GM12873 (cell line): ENCODE measurements around the gene PRM3.

Experiments
- CTCF ChIP-seq: IDR thresholded peaks from 2 replicates; pipeline ENCODE4 v1.5.1; 2012; ENCODE audit warnings: low read depth, mild to moderate bottlenecking, moderate library complexity, low read length, control low read depth; ENCODE audit not compliant: insufficient read depth; ENCODE audit errors: missing control alignments

The PRM3 gene

GRCh38 chr16:11268921-11269375 lies 4.5 kb downstream of the PRM3 start, which contains the start of gene TNP2:
Gene TNP2 (minus strand): TSS chr16:11269325. CDS start chr16:11269262, 63 bp downstream.
- TF ChIP-seq CTCF: no peak

GRCh38 chr16:11265124-11265523 lies 8.3 kb downstream of the PRM3 start:
- no peak for TF ChIP-seq CTCF

GRCh38 chr16:11264155-11264832 lies 9.1 kb downstream of the PRM3 start:
- no peak for TF ChIP-seq CTCF

- no peak for TF ChIP-seq CTCF
These were observed 9.7 kb downstream of the PRM3 start for GRCh38 chr16:11263737-11264136.

GRCh38 chr16:11262915-11263314 lies 10.5 kb downstream of the PRM3 start:
- no peak for TF ChIP-seq CTCF

- no peak for TF ChIP-seq CTCF
These were observed 12.8 kb downstream of the PRM3 start for GRCh38 chr16:11260596-11260966.

GRCh38 chr16:11259655-11260595 lies 13.5 kb downstream of the PRM3 start:
- TF ChIP-seq CTCF: no peak
